Fibroblast of lung (primary cell): Measurements from ENCODE around the gene ZBTB40.

Experiments used
- EZH2 ChIP-seq: IDR thresholded peaks from 2 replicates; pipeline ENCODE4 v1.5.1; 2012; ENCODE audit warnings: low read length, control low read depth, mild to moderate bottlenecking; ENCODE audit errors: missing control alignments
- TF ChIP-seq, protein P1 (sequence below), 2 donors: IDR thresholded peaks in 1 of 2; conservative IDR thresholded peaks in 1 of 2; 1 replicate in 1 of 2; 2 replicates in 1 of 2; pipeline ENCODE4 v1.5.1; 2011 to 2012; ENCODE audit warnings: low read length in 2 of 2, control low read depth in 1 of 2, inconsistent platforms in 1 of 2, low read depth in 1 of 2, mild to moderate bottlenecking in 1 of 2

DNA sequence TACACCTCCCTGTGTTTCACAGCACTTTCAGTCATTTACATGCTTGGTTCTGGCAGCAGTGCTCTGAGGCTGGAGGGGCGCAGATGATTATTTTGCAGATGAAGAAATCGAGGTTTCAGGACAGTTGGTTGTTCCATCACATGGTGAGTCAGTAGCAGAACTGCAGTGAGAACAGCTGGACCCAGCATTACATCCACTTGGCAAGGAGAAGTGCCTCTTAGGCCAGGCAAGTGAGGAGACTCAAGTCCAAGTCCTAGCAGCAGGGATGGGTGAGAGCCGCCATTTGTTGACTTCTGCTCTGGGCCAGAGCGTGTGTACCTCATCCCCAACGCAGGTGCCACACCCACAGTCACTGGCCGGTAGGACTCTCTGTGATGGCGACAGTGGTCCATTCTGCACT lies 84.9 kb downstream of the ZBTB40 start:
- TF ChIP-seq, protein P1, sequence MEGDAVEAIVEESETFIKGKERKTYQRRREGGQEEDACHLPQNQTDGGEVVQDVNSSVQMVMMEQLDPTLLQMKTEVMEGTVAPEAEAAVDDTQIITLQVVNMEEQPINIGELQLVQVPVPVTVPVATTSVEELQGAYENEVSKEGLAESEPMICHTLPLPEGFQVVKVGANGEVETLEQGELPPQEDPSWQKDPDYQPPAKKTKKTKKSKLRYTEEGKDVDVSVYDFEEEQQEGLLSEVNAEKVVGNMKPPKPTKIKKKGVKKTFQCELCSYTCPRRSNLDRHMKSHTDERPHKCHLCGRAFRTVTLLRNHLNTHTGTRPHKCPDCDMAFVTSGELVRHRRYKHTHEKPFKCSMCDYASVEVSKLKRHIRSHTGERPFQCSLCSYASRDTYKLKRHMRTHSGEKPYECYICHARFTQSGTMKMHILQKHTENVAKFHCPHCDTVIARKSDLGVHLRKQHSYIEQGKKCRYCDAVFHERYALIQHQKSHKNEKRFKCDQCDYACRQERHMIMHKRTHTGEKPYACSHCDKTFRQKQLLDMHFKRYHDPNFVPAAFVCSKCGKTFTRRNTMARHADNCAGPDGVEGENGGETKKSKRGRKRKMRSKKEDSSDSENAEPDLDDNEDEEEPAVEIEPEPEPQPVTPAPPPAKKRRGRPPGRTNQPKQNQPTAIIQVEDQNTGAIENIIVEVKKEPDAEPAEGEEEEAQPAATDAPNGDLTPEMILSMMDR (conservative IDR thresholded peaks at IDR 0.05 in 1 of 2, IDR thresholded peaks at IDR 0.05 in 1 of 2; ENCODE audit: low read depth in 1 of 2, low read length in 2 of 2), result no peak
- TF ChIP-seq EZH2, result no peak
